ENCODE results near the gene OPN1SW.

The OPN1SW gene

DNA sequence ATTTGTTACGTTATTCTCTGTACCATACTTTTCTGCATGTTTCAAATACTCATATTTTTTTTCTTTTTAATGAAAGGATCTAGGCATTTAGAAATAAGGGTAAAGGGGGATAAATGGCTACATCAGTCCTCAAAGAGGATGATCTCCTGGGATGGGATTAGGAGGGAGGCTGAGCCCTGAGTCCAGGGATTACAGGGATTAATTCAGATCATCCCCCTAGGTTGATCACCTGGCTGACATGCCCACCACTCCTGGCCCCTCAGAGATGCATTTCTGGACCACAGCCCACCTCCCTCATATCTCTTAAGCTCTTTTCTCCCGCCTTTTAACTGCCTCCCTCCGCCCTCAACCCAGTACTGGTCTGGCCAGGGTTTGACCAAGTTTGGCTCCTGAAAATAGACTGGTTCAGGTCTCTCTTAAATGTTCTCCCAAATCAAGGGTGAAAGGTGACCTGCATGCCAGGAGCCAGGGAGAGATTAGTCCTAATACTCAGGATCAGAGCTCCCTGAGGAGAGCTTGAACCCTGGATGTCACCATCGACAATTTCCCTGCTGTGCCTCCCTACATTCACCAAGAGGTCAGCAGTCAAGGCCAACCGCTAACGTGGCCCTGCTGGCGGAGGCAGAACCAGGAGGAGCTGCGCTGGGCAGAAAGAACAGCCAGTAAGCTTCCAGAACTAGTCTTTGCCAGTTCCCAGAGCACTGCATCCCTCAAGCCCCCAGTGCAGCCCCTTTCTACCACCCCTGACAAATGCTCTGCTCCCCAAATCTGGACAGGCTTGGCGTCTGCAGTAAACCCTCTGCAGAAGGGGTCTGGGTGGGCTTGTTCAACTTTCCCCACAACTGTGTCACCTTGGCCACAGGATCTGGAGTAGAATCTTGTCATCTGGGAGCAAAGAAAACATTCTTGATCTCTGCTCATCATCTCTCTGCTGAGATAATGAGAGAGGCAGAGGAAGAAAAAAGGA is 13.1 kb upstream of the OPN1SW start:
- Mint-ChIP-seq H3K36me3 (ENCODE audit: insufficient read depth) (peaks cover 3% of the 10 kb centered on the region), H3K4me3 (peak overlapping the region in 1 of 2 donors; percentile 89), H3K9me3 (no peaks in the 10 kb centered on the region), H3K27me3 (no peaks in the 10 kb centered on the region), H3K4me1 (ENCODE audit: low read depth in 2 of 2) (peaks cover 5 to 7% of the 10 kb centered on the region in 2 donors), H3K27ac (no peak overlapping the region)
- no peak for DNase-seq
- ATAC-seq (replicated peaks), result no peak

GRCh38 chr7:128785738-128786137 is 10.1 kb upstream of the OPN1SW start:
- peaks cover 0 to 9% of the 10 kb centered on the region in 2 donors for H3K27me3 Mint-ChIP-seq

GRCh38 chr7:128783143-128783861 is 7.7 kb upstream of the OPN1SW start:
- ATAC-seq (replicated peaks) (no peak), DNase-seq (no peak)
- no peaks in the 10 kb centered on the region for H3K36me3 Mint-ChIP-seq (ENCODE audit: insufficient read depth)
- H3K9me3 Mint-ChIP-seq, result no peaks in the 10 kb centered on the region
- no peak overlapping the region for H3K4me3 Mint-ChIP-seq
- peaks cover 0 to 9% of the 10 kb centered on the region in 2 donors for H3K27me3 Mint-ChIP-seq
- no peak overlapping the region for H3K27ac Mint-ChIP-seq
- no peaks in the 10 kb centered on the region for H3K4me1 Mint-ChIP-seq (ENCODE audit: low read depth in 2 of 2)

More at GRCh38 chr7:128785738-128786137, 10.1 kb upstream of the OPN1SW start:
- no peak for ATAC-seq (replicated peaks)
- peaks cover 5% of the 10 kb centered on the region in 2 donors for H3K4me1 Mint-ChIP-seq (ENCODE audit: low read depth in 2 of 2)
- DNase-seq, result no peak
- H3K4me3 Mint-ChIP-seq, result no peak overlapping the region
- H3K36me3 Mint-ChIP-seq (ENCODE audit: insufficient read depth), result peaks cover 3% of the 10 kb centered on the region
- H3K9me3 Mint-ChIP-seq, result no peaks in the 10 kb centered on the region
- H3K27ac Mint-ChIP-seq, result no peak overlapping the region

DNA sequence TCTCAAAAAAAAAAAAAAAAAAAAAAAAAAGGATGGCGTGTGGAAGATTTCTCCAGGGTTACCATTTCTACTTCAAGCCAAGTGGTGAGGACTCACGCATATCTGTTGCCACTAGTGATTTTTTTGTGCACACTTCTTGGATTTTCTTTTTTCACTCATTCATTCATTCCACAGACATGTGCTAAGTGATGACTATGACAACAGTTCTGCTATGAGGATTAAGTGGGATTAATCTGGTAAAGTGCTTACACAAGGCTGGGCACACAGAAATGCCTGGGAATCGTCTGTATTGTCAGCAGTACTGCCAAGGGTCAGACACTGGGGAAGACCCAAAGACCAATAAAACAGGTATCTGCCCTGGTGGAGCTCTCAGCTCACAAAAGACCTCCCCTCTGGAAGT is 6.3 kb upstream of the OPN1SW start:
- H3K4me1 Mint-ChIP-seq (ENCODE audit: low read depth in 2 of 2), result no peaks in the 10 kb centered on the region
- H3K36me3 Mint-ChIP-seq (ENCODE audit: insufficient read depth), result no peaks in the 10 kb centered on the region
- peaks cover 0 to 9% of the 10 kb centered on the region in 2 donors for H3K27me3 Mint-ChIP-seq
- no peak overlapping the region for H3K4me3 Mint-ChIP-seq
- peaks cover 3 to 8% of the 10 kb centered on the region in 2 donors for H3K9me3 Mint-ChIP-seq
- no peak overlapping the region for H3K27ac Mint-ChIP-seq
- no peak for ATAC-seq (replicated peaks)
- no peak for DNase-seq

- H3K36me3 Mint-ChIP-seq (ENCODE audit: insufficient read depth), result no peaks in the 10 kb centered on the region
- H3K27me3 Mint-ChIP-seq, result peaks cover 0 to 9% of the 10 kb centered on the region in 2 donors
- no peak overlapping the region for H3K27ac Mint-ChIP-seq
- DNase-seq (no peak), ATAC-seq (replicated peaks) (no peak)
- H3K4me3 Mint-ChIP-seq, result no peak overlapping the region
- no peaks in the 10 kb centered on the region for H3K4me1 Mint-ChIP-seq (ENCODE audit: low read depth in 2 of 2)
- H3K9me3 Mint-ChIP-seq, result peaks cover 3 to 8% of the 10 kb centered on the region in 2 donors
Measured at GRCh38 chr7:128781126-128781525, 5.5 kb upstream of the OPN1SW start.

DNA sequence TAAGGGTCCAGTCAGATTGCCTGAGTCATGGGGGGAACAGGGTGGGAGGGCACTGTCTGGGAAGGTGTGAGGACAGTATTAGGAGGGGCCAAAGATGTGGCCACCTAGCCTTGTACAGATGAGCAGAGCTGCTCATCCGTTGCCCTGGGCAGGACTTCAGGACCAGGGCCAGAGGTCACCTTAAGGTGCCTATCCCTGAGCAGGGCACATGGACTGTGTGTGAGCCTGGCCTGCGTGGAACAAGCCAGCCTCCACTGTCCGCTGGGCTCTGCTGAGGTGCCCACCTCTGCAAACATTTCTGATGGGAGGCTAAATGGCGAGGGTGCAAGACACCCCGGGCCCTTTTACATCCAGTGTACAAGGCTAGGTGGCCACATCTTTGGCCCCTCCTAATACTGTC is 3.4 kb upstream of the OPN1SW start:
- DNase-seq (no peak), ATAC-seq (replicated peaks) (no peak)
- H3K9me3 Mint-ChIP-seq, result peaks cover 3 to 8% of the 10 kb centered on the region in 2 donors
- H3K27ac Mint-ChIP-seq, result no peak overlapping the region
- H3K4me3 Mint-ChIP-seq, result no peak overlapping the region
- H3K36me3 Mint-ChIP-seq (ENCODE audit: insufficient read depth), result peaks cover 6% of the 10 kb centered on the region
- peaks cover 0 to 9% of the 10 kb centered on the region in 2 donors for H3K27me3 Mint-ChIP-seq
- H3K4me1 Mint-ChIP-seq (ENCODE audit: low read depth in 2 of 2), result no peaks in the 10 kb centered on the region

DNA sequence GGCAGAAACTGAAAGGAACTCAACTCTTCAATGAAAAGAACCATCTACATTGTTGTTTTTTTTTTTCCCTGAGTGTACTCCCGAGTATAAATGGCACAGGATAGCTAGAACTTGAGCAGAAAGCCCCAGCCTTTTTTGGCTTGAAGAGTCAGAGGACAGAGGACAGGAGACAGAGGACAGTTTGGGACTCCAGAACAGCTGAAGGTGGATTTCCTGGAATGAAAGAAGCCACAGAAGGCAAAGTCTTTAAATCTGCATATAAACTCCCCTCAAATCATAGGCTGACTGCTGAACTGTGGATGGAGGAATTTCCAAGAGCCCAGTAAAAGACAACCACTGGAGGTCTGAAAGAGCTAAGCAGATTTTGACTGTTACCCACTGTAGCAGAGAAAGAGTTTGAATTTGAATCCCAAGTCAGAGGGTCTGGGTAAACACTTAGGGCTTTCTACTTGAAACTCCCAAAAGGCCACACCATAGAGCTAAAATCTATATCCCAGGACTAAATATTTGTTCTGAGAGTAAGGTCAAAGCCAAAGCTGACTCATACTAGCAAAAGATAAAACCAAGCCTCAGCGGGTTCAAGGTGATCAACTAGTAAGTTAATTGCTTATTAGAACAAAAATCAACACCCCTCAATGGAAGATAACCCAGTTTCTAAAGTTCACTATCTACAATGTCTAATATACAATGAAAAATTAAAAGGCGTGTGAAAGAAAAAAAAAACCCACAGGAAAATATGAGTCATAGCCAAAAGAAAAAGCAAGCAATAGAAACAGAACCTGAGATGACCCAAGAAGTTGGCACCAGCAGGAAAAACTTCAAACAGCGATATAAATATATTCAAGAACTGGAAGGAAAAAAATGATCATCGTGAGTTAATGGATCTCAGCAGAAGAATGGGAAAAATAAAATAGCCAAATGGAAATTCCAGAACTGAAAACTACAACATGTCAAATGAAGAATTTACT is 1.8 kb upstream of the OPN1SW start:
- ATAC-seq (replicated peaks), result no peak
- Mint-ChIP-seq H3K27me3 (no peaks in the 10 kb centered on the region), H3K9me3 (peaks cover 3 to 8% of the 10 kb centered on the region in 2 donors), H3K27ac (no peak overlapping the region), H3K4me1 (ENCODE audit: low read depth in 2 of 2) (no peaks in the 10 kb centered on the region), H3K4me3 (no peak overlapping the region), H3K36me3 (ENCODE audit: insufficient read depth) (peaks cover 8% of the 10 kb centered on the region)
- DNase-seq, result no peak

- DNase-seq (no peak), ATAC-seq (replicated peaks) (no peak)
- Mint-ChIP-seq H3K4me3 (no peak overlapping the region), H3K9me3 (peaks cover 3 to 8% of the 10 kb centered on the region in 2 donors), H3K27me3 (no peaks in the 10 kb centered on the region), H3K36me3 (ENCODE audit: insufficient read depth) (peaks cover 30% of the 10 kb centered on the region), H3K4me1 (ENCODE audit: low read depth in 2 of 2) (no peaks in the 10 kb centered on the region), H3K27ac (no peak overlapping the region)
Measured at GRCh38 chr7:128774921-128775320, 673 bp downstream of the OPN1SW start.

DNA sequence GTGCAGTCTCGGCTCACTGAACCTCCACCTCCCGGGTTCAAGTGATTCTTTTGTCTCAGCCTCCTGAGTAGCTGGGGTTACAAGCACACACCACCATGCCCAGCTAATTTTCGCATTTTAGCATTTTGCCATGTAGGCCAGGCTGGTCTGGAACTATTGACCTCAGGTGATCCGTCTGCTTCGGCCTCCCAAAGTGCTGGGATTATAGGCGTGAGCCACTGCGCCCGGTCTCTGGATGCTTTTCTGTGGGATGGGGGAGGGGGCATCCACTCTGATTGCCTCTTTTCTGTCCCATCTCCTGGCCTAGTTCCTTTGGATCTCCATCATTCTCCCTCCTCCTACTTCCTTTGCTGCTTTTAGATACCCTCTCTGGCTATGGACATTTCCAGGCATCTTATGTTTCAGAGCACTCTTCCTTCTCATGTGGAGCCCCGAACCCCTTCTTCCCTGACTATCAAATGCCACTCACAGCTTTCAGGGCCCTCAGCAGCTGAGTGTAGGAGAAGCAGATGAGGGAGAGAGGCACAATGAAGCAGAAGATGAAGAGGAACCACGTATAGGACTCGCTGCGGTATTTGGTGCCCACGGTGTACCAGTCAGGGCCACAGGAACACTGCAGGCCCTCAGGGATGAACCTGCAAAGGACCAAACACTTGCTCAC is 1.4 kb downstream of the OPN1SW start:
- ATAC-seq (replicated peaks) (no peak), DNase-seq (no peak)
- Mint-ChIP-seq H3K36me3 (ENCODE audit: insufficient read depth) (peaks cover 37% of the 10 kb centered on the region), H3K27me3 (no peaks in the 10 kb centered on the region), H3K4me3 (no peak overlapping the region), H3K27ac (no peak overlapping the region), H3K4me1 (ENCODE audit: low read depth in 2 of 2) (no peaks in the 10 kb centered on the region), H3K9me3 (peaks cover 3 to 8% of the 10 kb centered on the region in 2 donors)

- peaks cover 3 to 8% of the 10 kb centered on the region in 2 donors for H3K9me3 Mint-ChIP-seq
- no peak overlapping the region for H3K27ac Mint-ChIP-seq
- no peaks in the 10 kb centered on the region for H3K27me3 Mint-ChIP-seq
- no peak overlapping the region for H3K4me3 Mint-ChIP-seq
- peaks cover 42% of the 10 kb centered on the region for H3K36me3 Mint-ChIP-seq (ENCODE audit: insufficient read depth)
- no peaks in the 10 kb centered on the region for H3K4me1 Mint-ChIP-seq (ENCODE audit: low read depth in 2 of 2)
- no peak for DNase-seq
- no peak for ATAC-seq (replicated peaks)
Measured at GRCh38 chr7:128773604-128774003, 2.0 kb downstream of the OPN1SW start.

DNA sequence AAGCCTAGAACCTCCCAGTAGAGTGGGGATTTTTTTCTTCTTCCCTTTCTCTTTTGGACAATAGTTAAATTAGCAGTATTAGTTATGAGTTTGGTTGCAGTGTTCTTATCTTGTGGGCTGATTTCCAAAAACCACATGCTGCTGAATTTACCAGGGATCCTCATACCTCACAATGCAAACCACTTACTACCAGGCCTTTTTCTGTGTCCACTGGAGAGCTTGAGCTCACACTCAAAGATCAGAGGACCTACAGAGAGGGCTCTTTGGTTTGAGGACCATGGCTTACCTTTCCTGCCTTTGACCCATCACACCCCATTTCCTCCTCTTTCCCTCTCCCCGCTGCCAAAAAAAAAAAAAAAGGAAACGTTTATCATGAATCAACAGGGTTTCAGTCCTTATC is 5.4 kb downstream of the OPN1SW start:
- Mint-ChIP-seq H3K27ac (no peak overlapping the region), H3K4me1 (ENCODE audit: low read depth in 2 of 2) (no peaks in the 10 kb centered on the region), H3K36me3 (ENCODE audit: insufficient read depth) (peaks cover 60% of the 10 kb centered on the region), H3K4me3 (no peak overlapping the region), H3K27me3 (no peaks in the 10 kb centered on the region), H3K9me3 (no peaks in the 10 kb centered on the region)
- ATAC-seq (replicated peaks) (no peak), DNase-seq (no peak)

GRCh38 chr7:128767475-128768110 is 8.0 kb downstream of the OPN1SW start:
- Mint-ChIP-seq H3K9me3 (no peaks in the 10 kb centered on the region), H3K27me3 (no peaks in the 10 kb centered on the region), H3K4me3 (no peak overlapping the region), H3K27ac (no peak overlapping the region), H3K4me1 (ENCODE audit: low read depth in 2 of 2) (no peaks in the 10 kb centered on the region), H3K36me3 (ENCODE audit: insufficient read depth) (peaks cover 78% of the 10 kb centered on the region)
- no peak for DNase-seq
- ATAC-seq (replicated peaks), result no peak

Data from effector memory CD8-positive, alpha-beta T cell (primary cell).